Colon (tissue), 2 donors: ENCODE data around the gene IL17C.

Experiments
- FAIRE-seq: peaks from 2 replicates; lab custom pipeline; 2012; peaks lifted over from hg19 to GRCh38; lab: Jason Lieb, UNC
- donor health status: control.
- donor health status: control.

The IL17C gene

DNA sequence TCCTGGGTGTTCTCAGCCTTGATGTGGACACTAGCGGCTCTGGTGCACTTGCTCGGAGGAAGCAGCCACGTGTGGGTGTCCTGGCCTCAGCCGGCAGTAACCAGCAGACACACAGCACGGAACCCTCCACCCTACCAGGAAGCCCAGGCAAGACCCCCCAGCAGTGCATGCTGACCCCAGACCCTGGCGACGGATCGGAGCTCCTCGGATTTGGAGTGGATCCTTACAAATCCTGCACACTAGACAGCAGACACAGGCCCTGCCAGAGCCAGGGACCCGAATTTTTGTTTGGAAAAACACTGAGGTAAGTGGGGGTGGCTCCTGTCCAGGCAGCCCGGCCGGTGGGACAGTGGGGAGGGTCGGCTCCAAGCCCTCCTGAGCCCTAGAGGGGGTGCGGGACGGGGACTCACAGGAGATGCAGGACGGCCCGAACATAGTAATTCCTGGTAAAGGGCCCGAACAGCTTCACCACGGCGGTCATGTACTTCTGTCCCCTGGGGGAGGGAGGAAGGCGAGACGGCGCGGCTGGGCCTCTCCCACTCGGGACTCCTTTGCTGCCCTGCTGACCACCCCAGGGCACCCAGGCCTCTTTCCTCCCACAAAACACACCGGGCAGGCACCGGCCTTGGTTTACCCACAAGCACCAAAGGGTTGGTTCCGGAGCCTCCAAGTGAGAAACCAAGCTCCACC lies 8.1 kb downstream of the IL17C start:
- FAIRE-seq, result no peak

DNA sequence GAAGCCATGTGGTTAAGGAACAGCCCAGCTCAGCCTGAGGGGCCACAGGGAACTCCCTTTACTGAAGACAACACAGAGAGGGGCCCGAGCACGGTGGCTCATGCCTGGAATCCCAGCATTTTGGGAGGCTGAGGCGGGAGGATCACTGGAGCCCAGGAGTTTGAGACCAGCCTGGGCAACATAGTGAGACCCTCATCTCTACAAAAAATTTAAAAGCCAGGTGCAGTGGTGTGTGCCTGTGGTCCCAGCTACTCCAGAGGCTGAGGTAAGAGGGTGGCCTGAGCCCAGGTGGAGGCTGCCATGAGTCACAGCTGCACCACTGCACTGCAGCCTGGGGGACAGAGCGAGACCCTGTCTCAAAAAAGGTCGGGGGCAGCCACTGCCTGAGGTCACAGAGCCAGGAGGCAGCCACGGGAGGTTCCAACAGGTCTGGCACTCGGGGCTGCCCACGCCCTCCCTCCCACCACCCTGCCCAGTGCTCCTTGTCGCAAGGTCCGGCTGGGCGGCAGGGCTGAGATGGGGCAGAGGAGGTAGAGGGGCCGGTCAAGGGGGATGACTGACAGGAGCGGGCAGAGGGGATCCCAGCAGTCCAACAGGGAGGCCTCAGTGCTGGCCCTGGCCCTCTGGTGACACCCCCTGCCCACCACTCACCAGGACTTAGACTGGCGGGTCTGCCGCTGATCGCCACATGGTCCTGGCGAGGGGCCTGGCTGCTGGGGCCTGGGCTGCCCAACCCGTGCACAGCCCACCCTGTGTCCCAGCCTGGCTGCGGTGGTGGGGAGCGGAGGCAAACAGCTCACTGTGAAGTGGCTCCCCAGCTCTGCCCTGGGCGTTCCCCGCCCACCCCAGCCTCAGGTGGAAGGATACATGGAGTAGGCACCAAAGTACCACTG lies 9.1 kb downstream of the IL17C start:
- FAIRE-seq, result no peak

DNA sequence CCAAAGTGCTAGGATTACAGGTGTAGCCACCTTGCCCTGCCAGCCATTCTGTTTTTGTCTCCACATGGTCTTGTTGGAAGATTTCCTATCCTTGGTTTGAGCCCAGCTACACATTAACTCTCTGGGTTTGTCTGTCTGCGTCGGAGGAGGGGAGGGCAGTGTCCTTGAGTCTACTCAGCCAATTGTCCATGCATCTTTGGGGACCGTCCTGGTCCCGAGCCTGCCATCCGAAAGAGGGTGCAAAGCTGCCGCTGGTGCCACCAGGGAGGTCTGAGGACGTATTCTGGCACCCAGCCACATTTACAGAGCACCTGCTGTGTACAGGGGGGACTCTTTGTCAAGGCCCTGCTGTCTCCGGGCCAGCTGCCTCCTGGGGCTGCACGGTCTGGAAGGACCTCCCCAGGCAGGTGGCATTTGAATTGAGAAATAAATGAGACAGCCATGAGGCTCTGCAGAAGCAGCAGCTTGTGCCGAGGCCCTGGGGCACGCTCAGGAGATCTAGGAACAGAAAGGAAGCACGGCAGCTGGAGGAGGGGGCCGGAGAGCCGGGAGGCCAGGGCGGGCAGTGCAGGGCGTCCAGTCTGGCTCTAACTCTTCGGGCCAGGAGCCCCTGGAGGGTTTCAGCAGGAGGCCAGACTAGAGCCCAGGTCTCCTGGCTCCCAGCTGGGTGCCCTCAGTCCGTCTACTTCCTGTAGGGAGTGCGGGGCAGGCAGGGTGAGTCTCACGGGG lies 11.0 kb downstream of the IL17C start:
- FAIRE-seq, result no peak

DNA sequence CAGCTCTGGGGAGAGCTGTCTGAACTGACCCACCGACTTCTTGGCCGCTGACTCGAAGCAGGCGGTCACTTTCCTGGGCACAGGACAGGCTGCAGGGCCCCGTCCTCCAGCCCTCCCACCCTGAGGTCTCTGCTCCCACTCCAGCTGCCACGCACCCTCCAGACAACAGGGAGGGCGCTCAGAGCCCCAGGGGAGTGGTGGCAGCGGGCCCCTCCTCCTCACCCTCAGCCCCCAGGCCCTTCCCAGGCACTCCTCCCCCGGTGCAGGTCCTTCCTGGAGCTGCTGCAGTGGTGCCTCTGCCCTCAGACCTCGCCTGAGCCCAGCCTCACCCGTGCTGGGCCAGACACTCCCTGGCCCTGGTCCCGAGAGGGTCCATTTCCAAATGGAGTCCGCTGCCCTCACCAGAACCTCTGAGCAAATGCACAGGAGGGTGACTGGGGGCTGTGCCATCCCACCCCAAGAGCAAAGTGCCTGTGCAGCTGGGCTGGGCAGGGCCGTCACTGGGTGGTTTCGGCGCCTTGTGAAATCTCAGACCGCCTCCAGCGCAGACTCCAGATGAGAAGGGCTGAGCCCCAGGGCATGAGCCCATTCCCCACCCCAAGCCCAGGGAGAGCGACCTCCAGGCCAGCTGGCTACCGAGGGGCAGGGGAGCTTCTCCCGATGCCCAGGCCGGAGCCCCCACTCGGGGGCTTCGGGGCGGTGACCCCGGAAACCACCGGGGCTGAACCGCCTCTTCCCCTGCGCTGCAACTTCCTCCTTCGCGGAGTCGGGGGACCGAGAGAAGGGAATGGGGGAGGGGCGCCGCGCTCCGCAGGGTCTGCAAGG lies 11.8 kb downstream of the IL17C start:
- FAIRE-seq, result no peak

DNA sequence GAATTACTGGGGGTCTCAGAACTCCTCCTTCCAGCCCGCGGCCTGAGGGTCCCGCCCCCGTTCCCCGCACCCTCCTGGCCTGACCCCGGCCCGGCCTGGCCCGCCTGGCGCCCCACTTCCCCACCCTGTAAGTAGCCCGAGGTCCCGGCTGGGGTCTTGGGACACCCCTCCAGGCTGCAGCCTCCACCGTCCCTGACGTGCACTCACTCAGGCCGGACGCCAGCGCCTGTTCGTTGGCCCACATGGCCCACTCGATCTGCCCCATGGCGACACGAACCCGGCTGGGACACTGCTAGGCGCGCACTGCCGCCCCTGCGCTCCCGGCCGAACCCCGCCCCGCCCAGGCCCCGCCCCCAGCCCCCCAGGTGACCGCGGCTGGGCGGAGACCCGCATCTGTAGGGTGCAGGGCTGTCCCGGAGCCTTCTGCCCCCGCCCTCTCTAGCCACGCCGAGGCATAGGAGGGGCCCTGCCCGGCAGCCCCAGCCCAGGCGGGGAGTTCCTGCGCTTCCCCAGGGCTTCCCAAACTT lies 12.4 kb downstream of the IL17C start, which contains the start of gene CYBA:
CYBA (minus strand) TSS at position 305 of the 527 bp plus-strand sequence; CDS start at position 265, 40 bp downstream.
- FAIRE-seq, result no peak

DNA sequence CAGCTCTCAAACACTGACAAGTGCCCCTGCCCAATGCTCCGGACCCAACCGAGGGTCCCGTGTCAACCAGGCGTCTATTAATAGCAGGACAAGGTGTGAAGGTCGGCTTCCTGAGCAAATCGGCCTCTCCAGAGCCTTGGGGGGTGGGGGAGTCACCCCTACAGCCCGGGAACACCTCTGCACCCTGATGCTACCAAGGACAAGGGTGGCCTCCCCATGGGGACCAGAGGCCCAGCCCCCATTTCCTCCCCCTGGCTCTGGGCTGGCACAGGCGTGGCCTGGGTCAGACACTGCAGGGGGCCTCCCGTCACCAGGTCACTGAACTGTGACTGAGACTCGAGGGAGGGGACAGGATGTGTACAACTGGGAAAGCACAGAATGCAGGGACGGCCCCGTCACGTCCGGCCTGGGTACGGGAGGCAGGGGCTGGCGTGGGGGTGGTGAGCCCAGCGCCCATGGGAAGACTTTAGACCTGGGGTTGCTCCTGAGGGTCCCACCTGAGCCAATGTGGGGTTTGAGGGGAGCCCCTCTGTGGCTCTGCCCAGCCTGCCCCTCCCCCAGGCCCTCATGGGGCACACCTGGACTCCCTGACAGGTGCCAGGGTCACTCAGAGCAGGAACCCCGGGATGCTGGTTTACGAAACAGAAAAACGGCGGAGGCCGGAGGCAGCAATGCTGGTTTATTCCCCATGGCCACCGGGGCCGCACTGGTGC lies 13.1 kb downstream of the IL17C start:
- FAIRE-seq, result no peak

DNA sequence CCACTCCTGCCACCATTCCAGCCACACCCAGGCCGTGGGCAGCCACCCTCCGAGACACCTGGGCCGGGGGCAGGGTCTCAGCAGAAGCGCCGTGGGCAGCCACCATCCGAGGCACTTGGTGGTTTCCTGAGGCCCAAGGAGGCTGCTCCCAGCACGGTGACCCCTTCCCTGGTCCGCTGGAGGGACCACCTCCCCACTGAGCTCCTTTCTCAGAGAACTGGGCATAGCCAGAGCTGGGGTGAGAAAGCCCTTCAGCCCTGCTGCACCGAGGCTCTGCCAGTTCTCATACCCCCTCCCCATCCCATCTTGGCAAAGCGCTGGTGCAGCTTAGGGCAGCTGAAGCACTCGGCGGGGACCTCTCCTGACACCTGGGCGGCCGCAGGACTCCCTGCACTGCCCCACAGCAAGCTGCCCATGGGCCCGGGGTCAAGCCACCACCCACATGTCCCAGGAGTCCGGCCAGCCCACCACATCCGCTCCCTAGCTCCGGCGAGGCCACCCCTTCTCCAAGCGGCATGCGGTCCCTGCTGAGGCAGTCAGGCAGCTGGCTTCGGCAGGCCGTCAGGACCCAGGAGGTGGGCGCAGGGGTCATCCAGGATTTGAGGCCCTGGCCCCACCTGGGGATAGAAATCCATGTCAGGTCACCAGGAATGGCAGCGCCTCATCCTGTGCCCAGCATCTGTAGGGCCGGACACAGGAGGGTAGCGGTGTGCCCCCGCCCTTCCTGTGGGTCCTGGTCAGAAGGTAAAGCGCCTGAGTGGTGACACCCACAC lies 13.8 kb downstream of the IL17C start:
- no peak for FAIRE-seq

DNA sequence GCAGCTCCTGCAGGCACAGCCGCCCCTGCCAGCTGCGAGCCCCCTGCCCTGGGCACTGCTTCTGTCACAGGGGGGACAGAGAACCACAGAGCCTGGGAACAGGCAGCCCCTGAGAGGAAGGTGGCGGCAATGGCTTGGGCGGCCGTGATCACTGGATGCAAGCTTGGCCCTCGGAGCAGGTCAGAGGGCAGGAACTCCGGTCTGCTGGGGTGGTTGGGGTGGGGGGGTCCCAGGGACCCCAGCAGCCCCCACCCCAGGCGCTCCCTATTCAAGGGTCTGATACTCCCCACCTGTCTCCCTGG lies 14.3 kb downstream of the IL17C start:
- FAIRE-seq, result no peak

DNA sequence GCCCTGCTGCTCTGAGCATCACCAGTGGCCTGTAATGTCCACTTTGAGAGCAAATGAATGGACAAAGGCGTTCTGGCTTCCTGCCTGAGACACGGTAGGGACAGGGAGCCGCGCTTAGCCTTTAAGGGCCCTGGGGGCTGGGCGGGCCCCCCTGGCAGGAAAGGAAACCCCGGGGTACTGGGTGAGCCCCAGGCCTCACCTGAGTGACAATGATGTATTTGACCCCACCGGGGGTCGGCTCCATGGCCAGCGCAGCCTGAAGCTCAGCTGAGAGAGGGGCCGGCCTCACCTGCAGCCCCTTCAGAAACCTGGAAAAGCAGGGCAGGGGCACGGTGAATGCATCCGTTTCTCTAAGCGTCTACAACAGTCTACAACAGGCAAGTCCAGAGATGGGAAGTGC lies 14.7 kb downstream of the IL17C start:
- no peak for FAIRE-seq

DNA sequence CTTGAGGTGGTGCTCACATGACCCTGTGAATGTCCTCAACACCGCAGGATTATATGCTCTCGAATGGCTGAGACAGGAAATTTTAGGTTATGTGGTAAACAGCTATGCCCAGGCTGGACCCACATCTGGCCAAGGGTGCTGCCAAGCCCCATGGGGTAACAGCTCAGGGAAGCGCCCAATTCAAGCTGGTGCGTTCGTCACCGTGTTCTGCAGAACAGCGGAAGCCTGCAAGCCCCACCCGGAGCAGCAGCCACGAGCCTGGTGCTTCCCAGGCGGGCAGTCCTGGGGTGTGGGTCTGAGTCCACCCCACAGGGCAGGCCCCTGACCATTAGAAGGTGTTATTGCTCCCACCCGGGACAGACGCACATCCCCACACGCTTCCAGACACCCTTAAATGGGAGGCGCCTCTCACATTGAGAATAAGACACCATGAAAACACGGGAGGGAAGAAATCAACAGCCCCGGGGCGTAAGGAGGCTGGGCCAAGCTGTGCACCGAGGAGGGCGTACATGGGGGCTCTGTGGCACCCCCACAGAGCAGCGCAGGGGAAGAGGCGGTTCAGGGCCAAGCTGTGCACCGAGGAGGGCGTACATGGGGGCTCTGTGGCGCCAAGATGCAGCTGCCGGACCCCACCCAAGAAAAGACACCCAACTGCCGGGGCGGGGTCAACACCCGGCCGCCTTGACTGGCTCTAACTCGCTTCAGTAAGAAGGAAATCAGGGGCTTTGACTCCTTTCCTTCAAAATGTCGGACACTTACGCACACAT lies 15.4 kb downstream of the IL17C start:
- no peak for FAIRE-seq

DNA sequence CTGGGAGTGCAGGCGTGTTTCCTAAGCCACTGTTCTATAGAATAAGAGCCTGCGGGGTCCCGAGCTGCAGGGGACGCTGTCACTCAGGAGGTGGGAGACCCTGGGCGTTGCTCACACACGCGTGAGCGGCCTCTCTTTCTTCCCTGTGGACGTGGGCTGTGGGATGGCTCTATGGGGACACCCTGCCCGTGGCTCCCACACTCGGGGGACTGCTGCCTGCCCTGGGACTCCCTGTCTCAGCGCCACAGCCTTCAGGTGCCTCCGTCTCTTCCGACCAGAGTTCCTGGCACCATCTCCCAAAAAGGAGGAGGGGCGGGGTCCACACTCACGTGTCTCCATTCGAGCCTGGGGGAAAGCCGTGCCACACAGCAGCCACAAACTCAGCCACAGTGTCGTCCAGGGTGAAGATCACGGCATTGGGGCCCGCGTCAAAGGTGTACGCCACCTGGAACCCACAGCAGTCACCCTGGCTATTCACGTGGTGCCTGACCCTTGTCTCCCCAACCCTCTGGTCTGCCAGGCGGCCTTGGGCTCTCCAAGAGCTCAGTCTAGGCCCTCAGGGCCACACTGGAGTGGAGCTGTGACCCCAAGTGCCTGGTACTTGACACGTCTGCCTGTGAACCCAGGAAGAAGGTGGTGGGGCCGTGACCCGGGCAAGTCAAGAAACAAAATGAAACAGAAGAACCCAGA lies 16.1 kb downstream of the IL17C start:
- no peak for FAIRE-seq

DNA sequence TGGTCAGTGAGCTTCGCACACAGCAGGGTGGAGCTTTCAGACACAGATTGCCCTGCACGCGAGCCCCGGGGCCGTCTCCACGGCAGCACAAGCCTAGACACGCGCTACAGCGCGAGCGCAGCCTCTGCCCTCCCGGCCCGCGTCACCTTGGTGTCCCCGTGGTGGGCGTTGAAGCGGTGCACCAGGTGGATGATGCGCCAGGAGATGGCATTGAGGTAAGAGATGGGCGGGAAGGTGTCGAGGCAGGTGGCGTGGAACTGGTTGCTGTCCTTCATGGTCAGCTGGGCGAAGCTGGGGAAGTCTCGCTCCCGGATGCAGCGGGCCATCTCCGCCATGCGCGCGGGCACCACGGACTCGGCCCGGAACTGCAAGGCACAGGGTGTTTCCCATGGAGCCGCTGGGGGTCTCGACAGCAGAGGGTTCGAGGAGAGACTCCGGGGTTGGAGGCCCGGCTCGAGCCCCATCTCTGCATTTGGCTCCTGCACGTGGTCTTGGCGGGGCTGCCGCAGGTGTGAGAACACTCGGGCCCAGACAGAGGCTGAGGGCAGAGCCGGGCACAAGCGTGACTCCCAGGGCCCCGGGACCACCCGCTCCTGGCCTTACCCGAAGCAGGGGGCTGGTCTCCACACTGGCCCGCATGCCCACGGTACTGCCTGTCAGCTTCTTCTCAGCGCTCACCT lies 16.8 kb downstream of the IL17C start:
- FAIRE-seq, result no peak

DNA sequence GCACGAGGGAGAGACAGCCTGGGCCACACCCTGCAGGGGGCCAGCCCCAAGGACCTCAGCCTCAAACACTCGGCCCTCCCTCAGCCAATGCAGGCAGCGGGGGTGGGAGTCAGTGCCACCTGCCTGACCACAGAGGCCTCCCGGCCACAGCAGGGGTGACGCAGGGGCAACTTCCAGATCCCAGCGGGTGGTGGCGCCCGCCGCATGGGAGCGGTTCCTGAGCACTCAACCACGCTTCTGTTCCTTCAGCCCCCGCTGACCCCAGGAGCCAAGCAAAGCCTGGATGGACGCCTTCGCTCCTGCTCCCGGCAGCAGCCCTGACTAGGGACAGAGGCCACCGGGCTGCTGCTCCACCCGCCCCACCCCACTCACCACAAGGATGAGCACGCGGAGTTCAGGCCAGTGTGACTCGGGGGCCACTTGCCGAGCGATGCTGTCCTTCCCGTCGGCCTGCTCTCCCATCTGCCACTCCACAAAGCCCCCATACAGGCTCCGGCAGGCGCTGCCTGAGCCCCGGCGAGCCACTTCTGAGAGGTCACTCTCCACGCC lies 17.4 kb downstream of the IL17C start:
- FAIRE-seq, result no peak

DNA sequence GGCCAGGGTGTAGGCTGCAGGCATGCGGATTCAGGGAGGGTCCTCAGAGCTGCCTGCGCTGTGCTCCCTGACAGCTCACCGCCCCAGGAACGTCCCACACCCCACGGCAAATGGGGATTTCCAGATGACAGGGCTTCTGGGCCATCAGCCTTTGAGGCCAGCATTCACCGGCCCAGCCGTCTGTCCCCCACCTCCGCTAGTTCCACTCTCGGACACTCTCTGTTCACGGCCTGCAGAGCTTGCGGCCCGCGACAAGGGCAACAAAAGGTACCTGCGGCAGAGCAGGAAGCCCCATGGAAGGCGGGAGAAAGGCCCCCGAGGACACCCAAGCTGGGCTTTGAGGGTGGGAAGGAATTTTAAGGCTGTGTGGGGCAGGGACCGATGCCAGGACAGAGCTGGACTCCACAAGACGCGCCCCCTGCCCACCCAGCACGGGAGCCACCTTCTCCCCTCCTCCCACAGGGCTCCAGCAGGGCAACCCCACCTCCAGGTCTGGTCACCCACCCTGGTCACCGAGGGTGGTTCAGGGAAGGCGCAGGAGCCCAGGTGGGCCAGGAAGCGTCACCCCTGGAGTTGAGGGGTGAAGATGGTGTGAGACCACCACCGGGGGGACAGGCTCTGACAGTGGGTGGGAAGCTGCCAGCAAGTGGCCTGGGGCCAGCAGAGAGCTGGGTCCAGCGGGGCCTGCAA lies 18.1 kb downstream of the IL17C start:
- no peak for FAIRE-seq

DNA sequence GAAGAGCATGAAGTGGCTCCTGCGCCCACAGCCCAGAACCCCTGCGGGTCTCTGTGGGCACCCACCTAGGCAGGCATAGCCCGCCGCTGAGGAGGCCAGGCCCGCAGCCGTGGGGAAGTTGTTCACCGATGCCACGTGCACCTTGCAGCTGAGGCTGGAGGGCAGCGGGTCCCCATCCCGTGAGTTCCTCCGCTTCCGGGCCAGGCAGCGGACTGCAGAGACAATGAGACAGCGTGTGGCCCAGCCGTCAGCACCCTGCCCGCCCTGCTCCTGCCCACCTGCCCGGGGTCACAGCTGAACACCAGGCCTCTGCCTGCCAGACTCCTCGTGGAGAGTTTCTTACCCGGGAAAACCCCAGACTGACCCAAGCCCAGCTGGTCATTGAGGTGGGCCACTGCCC lies 19.0 kb downstream of the IL17C start:
- FAIRE-seq, result no peak

DNA sequence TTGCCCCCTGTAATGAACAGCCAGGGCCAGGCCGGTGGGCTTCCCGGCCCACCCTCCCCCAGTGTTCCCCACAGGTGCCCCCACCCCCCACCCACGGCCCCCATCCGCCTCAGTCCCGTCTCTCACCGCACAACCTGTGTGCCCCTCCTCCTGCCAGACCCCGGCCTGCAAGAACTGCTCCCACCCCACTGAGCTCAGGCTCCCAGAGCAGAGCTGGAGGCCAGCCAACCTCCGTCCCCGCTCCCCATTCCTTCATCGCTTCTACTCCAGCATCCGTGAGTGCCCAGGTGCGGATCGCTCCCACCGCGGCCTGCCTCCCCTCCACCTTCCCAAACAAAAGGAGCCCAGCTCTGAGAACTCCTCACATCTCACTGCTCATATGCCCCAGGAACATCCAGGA lies 20.3 kb downstream of the IL17C start:
- no peak for FAIRE-seq

DNA sequence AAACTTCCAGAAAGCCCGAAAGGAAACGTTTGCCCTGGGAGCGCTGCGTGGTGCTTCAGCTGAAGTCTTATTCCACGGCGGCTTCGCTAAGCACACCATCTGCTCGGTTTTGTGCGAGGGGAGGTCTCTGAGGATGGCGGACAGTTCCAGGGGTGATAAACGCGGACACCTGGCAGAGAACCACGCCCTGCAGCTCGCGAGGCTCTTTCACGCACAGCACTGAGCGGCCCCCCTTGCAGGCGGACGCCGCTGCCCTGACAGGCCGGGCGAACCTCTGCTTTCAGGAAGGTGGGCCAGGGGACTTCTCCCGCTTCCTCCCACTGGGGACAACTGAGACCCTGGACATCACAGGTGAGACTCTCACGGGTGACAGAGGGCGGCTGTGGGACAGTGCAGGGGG lies 20.8 kb downstream of the IL17C start:
- FAIRE-seq, result no peak

DNA sequence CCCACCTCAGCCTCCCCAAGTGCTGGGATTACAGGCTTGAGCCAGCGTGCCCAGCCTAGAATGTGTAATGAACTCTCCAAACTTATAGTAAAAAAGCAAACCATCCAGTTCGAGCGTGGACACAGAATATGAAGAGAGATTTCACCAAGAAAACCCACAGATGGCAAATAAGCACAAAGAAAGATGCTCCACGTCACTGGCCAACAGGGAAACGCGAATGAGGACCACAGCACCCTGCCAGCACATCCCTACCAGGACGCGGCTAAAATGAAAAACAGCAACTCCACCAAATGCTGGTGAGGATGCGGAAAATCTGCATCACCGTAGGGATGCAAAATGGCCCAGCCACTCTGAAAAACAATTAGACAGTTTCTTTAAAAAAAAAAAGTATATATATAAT lies 23.1 kb downstream of the IL17C start:
- FAIRE-seq, result no peak
